ENCODE data around the gene CTSA.

Gene CTSA

DNA sequence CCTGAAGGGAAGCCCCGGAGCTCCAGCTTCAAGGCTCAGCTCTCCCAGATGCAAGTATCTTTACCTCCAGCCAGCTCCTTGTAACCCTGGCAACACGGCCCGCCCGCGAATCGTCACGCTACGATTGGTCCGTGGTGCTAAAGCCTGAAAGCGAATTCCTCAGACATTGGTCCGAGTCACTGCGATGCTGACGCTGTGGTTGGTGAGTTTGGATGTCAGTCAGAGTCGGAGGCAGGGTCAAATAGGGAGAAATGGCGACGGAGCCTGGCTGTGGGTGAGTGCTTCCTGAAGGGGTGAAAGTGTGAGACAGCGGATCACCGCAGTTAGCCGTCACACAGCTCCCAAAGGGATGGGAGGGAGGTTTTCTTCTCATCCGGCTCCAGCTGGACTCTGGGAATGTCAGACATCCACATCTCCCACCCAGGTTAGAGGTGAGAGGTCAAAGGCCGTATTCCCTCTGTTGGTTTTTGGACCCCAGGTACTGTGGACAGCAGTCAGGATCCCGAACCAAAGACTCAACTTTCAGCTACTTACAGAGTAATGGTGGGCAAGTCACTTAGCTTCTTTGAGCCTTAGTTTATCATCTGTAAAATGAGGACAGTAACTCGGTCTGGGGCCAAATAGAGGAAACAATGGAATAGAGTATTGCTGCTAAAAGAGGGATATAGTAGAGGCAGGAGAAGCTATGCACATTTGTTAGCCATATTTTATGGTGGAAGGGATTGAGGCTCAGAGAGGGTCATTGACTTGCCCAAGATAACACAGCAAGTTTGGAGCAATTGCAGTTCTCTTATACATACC lies 9.9 kb upstream of the CTSA start, which contains the start of gene ZSWIM1:
Gene ZSWIM1, plus strand, starts transcription at position 240 of the 801 bp plus-strand sequence. CDS start 1,366 bp downstream, outside the sequence.
- H3K4me3 ChIP-seq (ENCODE audit: low read length): peak within 1 kb of the TSS; percentile 88
- TF ChIP-seq, protein P1, sequence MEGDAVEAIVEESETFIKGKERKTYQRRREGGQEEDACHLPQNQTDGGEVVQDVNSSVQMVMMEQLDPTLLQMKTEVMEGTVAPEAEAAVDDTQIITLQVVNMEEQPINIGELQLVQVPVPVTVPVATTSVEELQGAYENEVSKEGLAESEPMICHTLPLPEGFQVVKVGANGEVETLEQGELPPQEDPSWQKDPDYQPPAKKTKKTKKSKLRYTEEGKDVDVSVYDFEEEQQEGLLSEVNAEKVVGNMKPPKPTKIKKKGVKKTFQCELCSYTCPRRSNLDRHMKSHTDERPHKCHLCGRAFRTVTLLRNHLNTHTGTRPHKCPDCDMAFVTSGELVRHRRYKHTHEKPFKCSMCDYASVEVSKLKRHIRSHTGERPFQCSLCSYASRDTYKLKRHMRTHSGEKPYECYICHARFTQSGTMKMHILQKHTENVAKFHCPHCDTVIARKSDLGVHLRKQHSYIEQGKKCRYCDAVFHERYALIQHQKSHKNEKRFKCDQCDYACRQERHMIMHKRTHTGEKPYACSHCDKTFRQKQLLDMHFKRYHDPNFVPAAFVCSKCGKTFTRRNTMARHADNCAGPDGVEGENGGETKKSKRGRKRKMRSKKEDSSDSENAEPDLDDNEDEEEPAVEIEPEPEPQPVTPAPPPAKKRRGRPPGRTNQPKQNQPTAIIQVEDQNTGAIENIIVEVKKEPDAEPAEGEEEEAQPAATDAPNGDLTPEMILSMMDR (conservative IDR thresholded peaks at IDR 0.05; ENCODE audit: low read depth, low read length): no peak
- peak; percentile 94 for DNase-seq (ENCODE audit: low read depth)

DNA sequence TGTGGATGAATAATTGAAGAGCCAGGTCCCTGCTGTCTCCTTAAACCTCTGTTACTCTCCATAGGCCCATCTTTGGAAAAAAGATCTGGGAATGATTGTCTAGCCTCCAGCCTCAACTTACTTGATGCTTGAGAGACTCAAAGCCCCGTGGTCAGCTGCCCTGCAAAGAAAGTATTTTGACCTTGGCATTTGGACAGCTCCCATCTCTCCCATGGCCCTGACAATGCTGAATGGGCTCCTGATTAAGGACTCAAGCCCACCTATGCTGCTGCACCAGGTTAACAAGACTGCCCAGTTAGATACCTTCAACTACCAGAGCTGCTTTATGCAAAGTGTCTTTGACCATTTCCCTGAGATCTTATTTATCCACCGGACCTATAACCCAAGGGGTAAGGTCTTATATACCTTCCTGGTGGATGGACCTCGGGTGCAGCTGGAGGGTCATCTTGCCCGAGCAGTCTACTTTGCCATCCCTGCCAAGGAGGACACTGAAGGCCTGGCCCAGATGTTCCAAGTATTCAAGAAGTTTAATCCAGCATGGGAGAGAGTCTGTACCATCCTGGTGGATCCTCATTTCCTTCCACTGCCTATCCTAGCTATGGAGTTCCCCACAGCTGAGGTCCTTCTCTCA lies 8.6 kb upstream of the CTSA start:
- DNase-seq (ENCODE audit: low read depth): no peak
- H3K4me3 ChIP-seq (ENCODE audit: low read length): no peak overlapping the region
- TF ChIP-seq, protein P1 (conservative IDR thresholded peaks at IDR 0.05; ENCODE audit: low read depth, low read length): no peak

DNA sequence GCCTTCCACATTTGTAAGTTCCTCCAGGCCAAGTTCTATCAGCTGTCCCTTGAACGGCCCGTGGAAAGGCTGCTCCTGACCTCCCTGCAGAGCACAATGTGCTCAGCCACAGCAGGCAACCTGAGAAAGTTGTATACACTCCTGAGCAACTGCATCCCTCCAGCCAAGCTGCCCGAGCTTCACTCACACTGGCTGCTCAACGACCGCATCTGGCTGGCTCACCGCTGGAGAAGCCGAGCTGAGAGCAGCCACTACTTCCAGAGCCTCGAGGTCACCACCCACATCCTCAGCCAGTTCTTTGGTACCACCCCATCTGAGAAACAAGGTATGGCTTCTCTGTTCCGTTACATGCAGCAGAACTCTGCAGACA lies 8.1 kb upstream of the CTSA start:
- no peak overlapping the region for H3K4me3 ChIP-seq (ENCODE audit: low read length)
- no peak for DNase-seq (ENCODE audit: low read depth)
- TF ChIP-seq, protein P1 (conservative IDR thresholded peaks at IDR 0.05; ENCODE audit: low read depth, low read length): no peak

DNA sequence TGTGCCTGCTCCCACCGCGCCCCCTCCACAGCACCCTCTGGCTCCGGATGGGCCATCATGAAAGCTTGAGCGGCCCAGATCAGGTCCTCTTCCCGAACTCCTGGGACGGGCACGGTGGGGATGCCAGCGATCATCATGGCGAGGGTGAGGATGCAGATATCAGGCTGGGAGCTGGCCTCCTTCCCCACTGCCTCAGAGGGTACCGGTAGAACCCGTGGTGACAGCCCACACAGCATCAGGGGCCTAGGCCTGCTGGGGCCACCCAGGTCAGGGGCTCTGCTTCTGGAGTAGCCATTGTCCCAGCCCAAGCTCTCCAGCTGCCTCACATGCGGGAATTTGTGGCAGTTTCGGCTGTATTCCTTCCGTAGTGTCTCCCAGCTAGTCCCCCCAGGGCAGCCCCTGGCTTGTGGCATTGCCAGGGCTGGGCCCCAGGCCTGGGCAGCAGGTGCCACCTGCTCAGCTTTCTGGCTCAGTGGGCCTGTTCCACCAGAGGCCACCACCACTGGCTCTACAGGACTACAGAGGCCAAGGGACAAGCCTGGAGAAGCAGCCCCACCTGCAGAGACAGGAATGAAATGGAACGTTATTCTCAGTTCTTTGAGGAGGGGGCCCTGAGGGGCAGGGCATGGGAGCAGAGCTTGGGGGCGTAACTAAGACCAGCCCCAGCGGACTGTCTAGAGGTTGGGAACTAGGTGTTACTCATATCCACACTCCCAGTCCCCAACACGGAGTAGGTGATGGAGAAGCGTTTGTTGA lies 4.4 kb upstream of the CTSA start:
- H3K4me3 ChIP-seq (ENCODE audit: low read length): no peak overlapping the region
- TF ChIP-seq, protein P1 (conservative IDR thresholded peaks at IDR 0.05; ENCODE audit: low read depth, low read length): no peak
- DNase-seq (ENCODE audit: low read depth): no peak

DNA sequence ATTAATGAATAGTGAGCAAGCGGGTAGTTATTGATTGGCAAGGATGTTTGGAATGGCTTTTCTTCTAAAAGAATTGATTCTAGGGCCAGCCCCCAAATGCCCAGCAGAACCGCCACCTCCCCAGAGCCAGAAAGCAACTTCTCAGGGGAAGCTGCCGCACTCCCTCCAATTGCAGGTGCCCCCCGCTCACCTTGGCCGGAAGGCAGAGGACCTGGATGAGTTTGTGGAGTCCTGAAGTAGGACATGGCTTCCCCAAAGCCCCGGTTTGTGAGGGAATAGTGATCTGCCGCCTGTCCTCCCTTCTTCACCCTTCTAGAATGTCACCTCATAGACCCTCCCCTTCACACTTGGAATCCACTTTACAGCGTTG lies 3.8 kb upstream of the CTSA start, which contains the start of gene SPATA25:
Gene SPATA25, minus strand, starts transcription at position 277 of the 370 bp plus-strand sequence. Its CDS starts 32 bp downstream, at position 245.
- no peak for DNase-seq (ENCODE audit: low read depth)
- H3K4me3 ChIP-seq (ENCODE audit: low read length): no peak within 1 kb of the TSS
- TF ChIP-seq, protein P1 (conservative IDR thresholded peaks at IDR 0.05; ENCODE audit: low read depth, low read length): no peak

DNA sequence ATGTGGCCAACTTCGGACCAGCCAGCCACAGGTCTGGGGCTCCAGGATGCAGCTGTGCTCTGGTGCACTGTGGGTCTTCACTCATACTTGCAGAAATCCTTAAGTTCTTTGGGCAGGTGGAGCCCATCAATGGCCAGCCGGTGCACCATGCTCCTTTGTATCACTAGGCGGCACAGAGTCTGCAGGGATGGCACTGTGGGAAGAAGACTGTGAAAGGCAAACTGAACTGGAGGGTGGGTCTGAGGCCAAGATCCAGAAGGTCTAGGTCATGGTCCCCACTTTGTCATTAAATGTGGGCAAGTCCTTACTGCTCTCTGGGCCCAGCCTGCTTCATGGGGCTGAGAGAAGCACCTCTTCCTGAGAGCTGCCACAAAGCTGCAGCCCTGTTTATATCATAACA lies 2.5 kb upstream of the CTSA start:
- TF ChIP-seq, protein P1 (conservative IDR thresholded peaks at IDR 0.05; ENCODE audit: low read depth, low read length): no peak
- no peak for DNase-seq (ENCODE audit: low read depth)
- H3K4me3 ChIP-seq (ENCODE audit: low read length): no peak overlapping the region
